Measurements from ENCODE around the gene GPC6.

Gene GPC6

DNA sequence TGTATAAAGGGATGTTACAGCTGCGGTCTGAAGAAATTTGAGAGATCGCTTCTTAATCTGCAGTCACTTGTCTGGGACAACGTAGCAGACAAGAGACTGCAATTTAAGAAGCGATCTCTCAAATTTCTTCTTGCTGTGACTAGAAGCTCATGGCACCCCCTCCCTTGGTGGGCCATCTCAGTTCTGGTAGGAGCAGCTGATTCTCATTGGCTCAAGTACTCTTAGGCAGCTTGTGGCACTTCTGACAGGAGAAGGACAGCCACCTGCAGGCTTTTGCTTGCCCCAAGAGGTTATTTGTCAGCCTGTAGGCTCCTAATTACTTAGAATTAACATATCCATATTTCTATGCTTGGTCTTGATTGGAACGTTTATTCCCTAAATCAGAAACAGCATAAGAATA, 749.9 kb downstream of the GPC6 start:
- H3K4me3 ChIP-seq (ENCODE audit: insufficient read depth, low read length, poor library complexity, severe bottlenecking) = no peak overlapping the region
- H2AFZ ChIP-seq (ENCODE audit: low read depth, low read length, severe bottlenecking) = no peak overlapping the region
- no peak overlapping the region for H3K4me2 ChIP-seq (ENCODE audit: low read depth, low read length, poor library complexity, severe bottlenecking)
- TF ChIP-seq CTCF (IDR thresholded peaks at IDR 0.05; ENCODE audit: insufficient read depth, low read length, poor library complexity, severe bottlenecking) (no peak), EZH2phosphoT487 (conservative IDR thresholded peaks at IDR 0.05; ENCODE audit: low read length) (no peak)
- no peak overlapping the region for H3K27ac ChIP-seq (ENCODE audit: low read depth, low read length)
- no peaks in the 10 kb centered on the region for H3K9me3 ChIP-seq (ENCODE audit: insufficient read depth, low read length)
- no peaks in the 10 kb centered on the region for H3K9me2 ChIP-seq (replicated peaks; ENCODE audit: insufficient read depth, low read length)
- no peaks in the 10 kb centered on the region for H3F3A ChIP-seq (ENCODE audit: insufficient read depth)
- no peak overlapping the region for H3K9ac ChIP-seq (ENCODE audit: low read length)
- no peaks in the 10 kb centered on the region for H3K27me3 ChIP-seq (ENCODE audit: low read length)
- H3K79me2 ChIP-seq (ENCODE audit: insufficient read depth, low read length) = no peaks in the 10 kb centered on the region
- H3K36me3 ChIP-seq (ENCODE audit: low read length) = no peaks in the 10 kb centered on the region
- H4K20me1 ChIP-seq (ENCODE audit: low read depth, low read length) = no peaks in the 10 kb centered on the region

- no peaks in the 10 kb centered on the region for H4K20me1 ChIP-seq (ENCODE audit: low read depth, low read length)
- no peak for TF ChIP-seq EZH2phosphoT487 (conservative IDR thresholded peaks at IDR 0.05; ENCODE audit: low read length)
- no peak for TF ChIP-seq CTCF (IDR thresholded peaks at IDR 0.05; ENCODE audit: insufficient read depth, low read length, poor library complexity, severe bottlenecking)
- H3K4me3 ChIP-seq (ENCODE audit: insufficient read depth, low read length, poor library complexity, severe bottlenecking) = no peak overlapping the region
- no peaks in the 10 kb centered on the region for H3K79me2 ChIP-seq (ENCODE audit: insufficient read depth, low read length)
- H3K27me3 ChIP-seq (ENCODE audit: low read length) = no peaks in the 10 kb centered on the region
- no peaks in the 10 kb centered on the region for H3K36me3 ChIP-seq (ENCODE audit: low read length)
- H2AFZ ChIP-seq (ENCODE audit: low read depth, low read length, severe bottlenecking) = no peak overlapping the region
- no peaks in the 10 kb centered on the region for H3K9me2 ChIP-seq (replicated peaks; ENCODE audit: insufficient read depth, low read length)
- H3K9ac ChIP-seq (ENCODE audit: low read length) = no peak overlapping the region
- no peaks in the 10 kb centered on the region for H3K9me3 ChIP-seq (ENCODE audit: insufficient read depth, low read length)
- H3K4me2 ChIP-seq (ENCODE audit: low read depth, low read length, poor library complexity, severe bottlenecking) = no peak overlapping the region
- H3F3A ChIP-seq (ENCODE audit: insufficient read depth) = no peaks in the 10 kb centered on the region
- H3K27ac ChIP-seq (ENCODE audit: low read depth, low read length) = no peak overlapping the region
Measured at GRCh38 chr13:93977986-93978385, 751.4 kb downstream of the GPC6 start.

GRCh38 chr13:93981426-93981977, 754.9 kb downstream of the GPC6 start:
- Histone ChIP-seq H3K9me2 (replicated peaks; ENCODE audit: insufficient read depth, low read length) (no peaks in the 10 kb centered on the region), H3K79me2 (ENCODE audit: insufficient read depth, low read length) (no peaks in the 10 kb centered on the region), H3K36me3 (ENCODE audit: low read length) (no peaks in the 10 kb centered on the region), H3K27ac (ENCODE audit: low read depth, low read length) (no peak overlapping the region), H2AFZ (ENCODE audit: low read depth, low read length, severe bottlenecking) (no peak overlapping the region), H3K4me2 (ENCODE audit: low read depth, low read length, poor library complexity, severe bottlenecking) (no peak overlapping the region), H3F3A (ENCODE audit: insufficient read depth) (no peaks in the 10 kb centered on the region), H4K20me1 (ENCODE audit: low read depth, low read length) (no peaks in the 10 kb centered on the region), H3K4me3 (ENCODE audit: insufficient read depth, low read length, poor library complexity, severe bottlenecking) (no peak overlapping the region), H3K9me3 (ENCODE audit: insufficient read depth, low read length) (no peaks in the 10 kb centered on the region), H3K27me3 (ENCODE audit: low read length) (no peaks in the 10 kb centered on the region), H3K9ac (ENCODE audit: low read length) (no peak overlapping the region)
- TF ChIP-seq EZH2phosphoT487 (conservative IDR thresholded peaks at IDR 0.05; ENCODE audit: low read length) (no peak), CTCF (IDR thresholded peaks at IDR 0.05; ENCODE audit: insufficient read depth, low read length, poor library complexity, severe bottlenecking) (no peak)
